GM12878 (cell line): ENCODE measurements around the gene TGFBR3. TPM values are rescaled to one million over a fixed set of nuclear protein-coding genes. Genes with fewer than 3 reads are reported as not detected.

Experiments
- ATAC-seq: fragments of 200-7000 bp; cut with Tn5 transposase; 3 replicates; pipeline ENCODE4 v1.9.1; 2020; ENCODE audit warnings: mild to moderate bottlenecking, moderate library complexity
- BruUV-seq: library from RNA; stranded (reverse); fragments of 400-500 nt; replicated peaks from 2 replicates; lab custom pipeline; 2021; lab: Mats Ljungman, UMichigan
- CTCF ChIA-PET: fragments of 300-600 bp; sonication (Branson Sonifier 250); formaldehyde crosslinking; extraction: SDS; loops from one replicate; lab custom pipeline; 2021; ENCODE audit warnings: inconsistent platforms; lab: Yijun Ruan, JAX
- POLR2A ChIA-PET: fragments of 350-600 bp; formaldehyde crosslinking; extraction: SDS; loops from one replicate; lab custom pipeline; 2021; ENCODE audit warnings: inconsistent platforms; lab: Charles Lee
- RAD21 ChIA-PET: fragments of 300-600 bp; sonication (Branson Sonifier 250); formaldehyde crosslinking; loops from one replicate; lab custom pipeline; 2023; ENCODE audit warnings: antibody characterized with exemption; ENCODE audit not compliant: unreplicated experiment; lab: Charles Lee
- SMC1A ChIA-PET: fragments of 300-600 bp; sonication (Branson Sonifier 250); formaldehyde crosslinking; loops from one replicate; lab custom pipeline; 2023; ENCODE audit not compliant: unreplicated experiment, uncharacterized antibody; lab: Charles Lee
- DNase-seq: peaks from one replicate; pipeline ENCODE4 v3.0.0-alpha.2; 2011; ENCODE audit warnings: low read depth, low spot score
- FAIRE-seq: peaks from 3 replicates; lab custom pipeline; 2011; peaks lifted over from hg19 to GRCh38; lab: Jason Lieb, UNC
- H2AFZ ChIP-seq: 2 replicates; pipeline ENCODE4 v1.6.0; 2011; ENCODE audit warnings: low read depth, low read length, control low read depth; ENCODE audit not compliant: control insufficient read depth
- H3K27ac ChIP-seq: 2 replicates; pipeline ENCODE4 v1.5.1; 2011; ENCODE audit warnings: control low read depth; ENCODE audit not compliant: control insufficient read depth, insufficient read depth
- H3K27me3 ChIP-seq, 2 experiments: replicated peaks in 1 of 2; 2 replicates each; pipeline versions ENCODE4 v1.6.0 to v1.6.1; 2011; ENCODE audit warnings: low read length in 1 of 2; ENCODE audit not compliant: control insufficient read depth in 2 of 2, insufficient read depth in 2 of 2
- H3K36me3 ChIP-seq, 2 experiments: 2 replicates each; pipeline ENCODE4 v1.5.1; 2011; ENCODE audit warnings: low read length in 1 of 2; ENCODE audit not compliant: control insufficient read depth in 2 of 2, insufficient read depth in 2 of 2
- H3K4me1 ChIP-seq: 2 replicates; pipeline ENCODE4 v1.6.1; 2011; ENCODE audit warnings: mild to moderate bottlenecking, low read length, moderate library complexity, mixed read lengths; ENCODE audit not compliant: control insufficient read depth, insufficient read depth
- H3K4me2 ChIP-seq: 2 replicates; pipeline ENCODE4 v1.6.0; 2011; ENCODE audit warnings: control low read depth; ENCODE audit not compliant: control insufficient read depth, insufficient read depth
- H3K4me3 ChIP-seq: fragments of 200-600 bp; sonication (generic); 2 replicates; pipeline ENCODE4 v1.5.1; 2016
- H3K79me2 ChIP-seq: 2 replicates; pipeline ENCODE4 v1.6.0; 2011; ENCODE audit warnings: low read length; ENCODE audit not compliant: control insufficient read depth, insufficient read depth
- H3K9ac ChIP-seq: 2 replicates; pipeline ENCODE4 v1.8.0; 2011; ENCODE audit warnings: low read length, control low read depth, mixed read lengths; ENCODE audit not compliant: control insufficient read depth, insufficient read depth
- H3K9me3 ChIP-seq: replicated peaks from 3 replicates; pipeline ENCODE4 v1.5.1; 2011; ENCODE audit warnings: mild to moderate bottlenecking, low read length; ENCODE audit not compliant: control insufficient read depth, insufficient read depth
- H4K20me1 ChIP-seq: 2 replicates; pipeline ENCODE4 v1.6.0; 2011; ENCODE audit not compliant: control insufficient read depth, insufficient read depth
- ATF7 ChIP-seq: fragments of 450-650 bp; IDR thresholded peaks from 2 replicates; pipeline ENCODE4 v1.6.1; 2016; ENCODE audit warnings: low read depth, mild to moderate bottlenecking
- BCL11A ChIP-seq: IDR thresholded peaks from 2 replicates; pipeline ENCODE4 v1.6.1; 2011; ENCODE audit warnings: low read depth, low read length
- CBX5 ChIP-seq: sonication (generic); IDR thresholded peaks from 2 replicates; pipeline ENCODE4 v1.6.1; 2016; ENCODE audit warnings: low read depth, moderate library complexity, mild to moderate bottlenecking, inconsistent platforms
- CREM ChIP-seq: IDR thresholded peaks from 2 replicates; pipeline ENCODE4 v1.6.1; 2014; ENCODE audit warnings: antibody characterized with exemption, low read depth
- EP300 ChIP-seq, 2 experiments: fragments of 150-350 bp in 1 of 2; IDR thresholded peaks; 2 replicates each; pipeline ENCODE4 v1.6.1; 2011 to 2012; ENCODE audit warnings: low read depth in 2 of 2, low read length in 2 of 2, borderline replicate concordance in 1 of 2, improper control_type of control experiment in 1 of 2, inconsistent platforms in 1 of 2; ENCODE audit not compliant: control insufficient read depth in 1 of 2
- MTA2 ChIP-seq: fragments of 450-650 bp; IDR thresholded peaks from 2 replicates; pipeline ENCODE4 v1.6.1; 2016; ENCODE audit warnings: low read depth, mild to moderate bottlenecking, moderate library complexity
- MYC ChIP-seq: IDR thresholded peaks from 2 replicates; pipeline ENCODE4 v1.6.1; 2011; ENCODE audit warnings: mild to moderate bottlenecking, low read length, moderate library complexity, inconsistent platforms; ENCODE audit not compliant: insufficient read depth, insufficient replicate concordance, insufficient read length, severe bottlenecking
- NFIC ChIP-seq: IDR thresholded peaks from 2 replicates; pipeline ENCODE4 v1.6.1; 2012; ENCODE audit warnings: low read depth, mild to moderate bottlenecking, inconsistent platforms, low read length, moderate library complexity
- RAD51 ChIP-seq: fragments of 450-650 bp; IDR thresholded peaks from 2 replicates; pipeline ENCODE4 v1.6.1; 2016; ENCODE audit warnings: moderate library complexity, mild to moderate bottlenecking, inconsistent platforms
- RUNX3 ChIP-seq: IDR thresholded peaks from 2 replicates; pipeline ENCODE4 v1.6.1; 2012; ENCODE audit warnings: low read length, inconsistent platforms
- ZNF207 ChIP-seq: fragments of 450-650 bp; IDR thresholded peaks from 2 replicates; pipeline ENCODE4 v1.6.1; 2014; ENCODE audit warnings: antibody characterized with exemption, mild to moderate bottlenecking, borderline replicate concordance
- WGBS: methylation state at CpG from one replicate; pipeline ENCODE4 v1.1.6; 2016; ENCODE audit warnings: low lambda C conversion rate; ENCODE audit not compliant: insufficient replicate concordance, insufficient coverage; ENCODE audit errors: missing lambda C conversion rate; 5-methylcytosine and 5-hydroxymethylcytosine counted together
- in situ Hi-C: fragments of 300-500 bp; cut with MboI; formaldehyde crosslinking; loops from 9 replicates; pipeline ENCODE4 v1.14.3; 2018; ENCODE audit warnings: mixed read lengths
- intact Hi-C: fragments of 100-400 bp; cut with micrococcal nuclease; formaldehyde crosslinking; loops from one replicate; pipeline ENCODE4 v1.14.2; 2022; ENCODE audit not compliant: unreplicated experiment
- polyA plus RNA-seq, 11 experiments: library from polyadenylated mRNA; depleted of rRNA in 4 of 11; unstranded in 6 of 11; stranded (reverse) in 5 of 11; fragments of >200 nt; fragmentation: Nextera tagmentation in 4 of 11; fragmentation: Illumina TruSeq in 1 of 11; extraction: Ambion mirVana in 4 of 11; extraction: Trizol in 1 of 11; gene quantifications; 1 replicate in 1 of 11; 2 replicates in 10 of 11; pipeline versions ENCODE4 v1.2.1 to v1.2.3, GENCODE V29; 2011 to 2016; ENCODE audit warnings: inconsistent platforms in 2 of 11, missing spikeins in 2 of 11, low read depth in 1 of 11
- total RNA-seq, 4 experiments: library from RNA; depleted of rRNA in 3 of 4; stranded (reverse); fragments of >200 nt in 3 of 4; fragmentation: Illumina TruSeq in 1 of 4; extraction: Trizol in 1 of 4; gene quantifications; 2 replicates each; pipeline versions ENCODE4 v1.2.1 to v1.2.3, GENCODE V29; 2013 to 2021
- TF ChIP-seq, protein P1 (sequence below): IDR thresholded peaks from 2 replicates; pipeline ENCODE4 v1.6.1; 2012; ENCODE audit warnings: low read length, inconsistent platforms
- TF ChIP-seq, protein P2 (sequence below): fragments of 450-650 bp; IDR thresholded peaks from 2 replicates; pipeline ENCODE4 v1.6.1; 2018; ENCODE audit warnings: mild to moderate bottlenecking, low read depth, moderate library complexity; ENCODE audit not compliant: partially characterized antibody

The TGFBR3 gene
- total and polyA plus RNA-seq, 10 of the 15 experiments (the other 5 are each of a cell fraction or from before 2014, with no cell fraction given), result 2.7 to 16.5 (median 12.6) TPM

DNA sequence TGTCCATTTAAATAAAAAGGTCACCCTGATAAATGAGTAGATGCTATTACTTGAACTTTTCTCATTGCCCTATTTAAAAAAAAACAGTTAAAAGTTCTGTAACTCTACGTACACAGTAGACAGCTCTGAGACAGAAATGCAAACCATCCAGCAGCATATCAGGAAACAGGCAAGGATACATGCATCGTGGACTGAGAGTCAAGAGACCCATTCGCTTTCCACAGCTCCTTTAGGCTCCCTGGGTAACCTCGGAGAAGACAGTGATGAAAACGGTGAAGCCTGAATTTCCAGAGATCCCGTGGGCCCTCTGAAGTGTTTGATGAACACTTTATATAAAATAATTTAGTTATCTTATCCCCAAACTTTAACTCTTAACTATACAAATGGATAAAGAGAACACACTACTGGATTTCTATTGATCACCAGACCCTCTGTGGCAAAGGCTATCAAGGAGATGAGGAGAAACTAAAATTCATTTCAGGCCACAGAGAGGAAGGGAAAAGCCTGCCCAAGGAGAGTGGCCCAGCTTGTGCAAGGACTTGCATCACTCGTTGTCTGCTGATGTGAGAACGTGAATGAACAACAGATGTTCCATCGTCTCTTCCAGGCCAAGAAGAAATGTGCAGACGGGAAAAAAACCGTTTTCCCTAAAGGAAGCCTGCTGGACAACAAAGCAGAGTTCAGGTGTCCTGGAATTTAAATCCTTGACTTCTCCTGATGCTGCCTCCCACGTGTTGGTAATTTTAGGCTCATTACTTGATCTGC lies 131.0 kb downstream of the TGFBR3 start:
- Histone ChIP-seq H3K27me3 (no peaks in the 10 kb centered on the region), H3K9me3 (no peaks in the 10 kb centered on the region; the same call in 2 of the 3 replicates), H3K79me2 (no peaks in the 10 kb centered on the region), H3K9ac (no peak overlapping the region), H3K4me1 (peaks cover 37% of the 10 kb centered on the region), H3K4me3 (no peak overlapping the region), H3K36me3 (no peaks in the 10 kb centered on the region), H2AFZ (no peak overlapping the region), H4K20me1 (no peaks in the 10 kb centered on the region), H3K4me2 (no peak overlapping the region), H3K27ac (no peak overlapping the region)
- 90% methylated on average over 12 of the region's 12 CpGs for WGBS
- FAIRE-seq (no peak), DNase-seq (no peak), ATAC-seq (no peak)
- TF ChIP-seq BCL11A (no peak), MYC (no peak), CBX5 (no peak), ZNF207 (no peak)
- in situ Hi-C loops, result no loop called here
- no TSS peak for BruUV-seq
- ChIA-PET CTCF (no interaction called here), POLR2A (no interaction called here), SMC1A (interaction anchor here (0.6 kb wide), 1 partner anchor 939 kb away, joined by 4 read pairs; no protein-coding TSS in a partner anchor), RAD21 (no interaction called here)
- intact Hi-C loops, result no loop called here

DNA sequence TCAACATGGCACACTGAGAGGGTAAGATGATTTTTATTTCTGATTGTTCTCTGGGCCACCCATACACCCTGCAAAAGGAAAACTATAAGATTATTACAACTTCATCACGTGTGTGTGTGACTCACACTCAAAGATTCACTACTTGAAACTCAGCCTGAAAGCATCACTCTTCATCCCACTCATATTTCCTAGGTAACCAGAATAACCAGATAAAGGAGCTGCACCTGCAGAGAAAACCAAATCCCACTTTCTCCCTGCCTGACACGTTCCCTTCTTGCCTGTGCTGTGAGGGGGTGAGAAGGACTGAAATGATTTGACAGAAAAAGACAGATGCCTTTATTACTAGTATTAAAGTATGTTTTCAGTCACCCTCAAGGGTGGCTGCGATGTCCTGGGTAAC lies 131.6 kb downstream of the TGFBR3 start:
- CTCF ChIA-PET, result no interaction called here
- RAD21 ChIA-PET, result no interaction called here
- Histone ChIP-seq H3K4me1 (peaks cover 37% of the 10 kb centered on the region), H3K27me3 (no peaks in the 10 kb centered on the region), H2AFZ (no peak overlapping the region), H3K79me2 (no peaks in the 10 kb centered on the region), H4K20me1 (no peaks in the 10 kb centered on the region), H3K9me3 (no peaks in the 10 kb centered on the region; the same call in 2 of the 3 replicates), H3K9ac (no peak overlapping the region), H3K36me3 (no peaks in the 10 kb centered on the region), H3K27ac (no peak overlapping the region), H3K4me2 (no peak overlapping the region), H3K4me3 (no peak overlapping the region)
- in situ Hi-C loops, result no loop called here
- ATAC-seq (peak; percentile 69), DNase-seq (no peak), FAIRE-seq (no peak)
- intact Hi-C loops, result no loop called here
- POLR2A ChIA-PET, result no interaction called here
- WGBS, result 0% methylated on average over 3 of the region's 3 CpGs
- BruUV-seq, result no TSS peak
- SMC1A ChIA-PET, result no interaction called here
- TF ChIP-seq, protein P1, sequence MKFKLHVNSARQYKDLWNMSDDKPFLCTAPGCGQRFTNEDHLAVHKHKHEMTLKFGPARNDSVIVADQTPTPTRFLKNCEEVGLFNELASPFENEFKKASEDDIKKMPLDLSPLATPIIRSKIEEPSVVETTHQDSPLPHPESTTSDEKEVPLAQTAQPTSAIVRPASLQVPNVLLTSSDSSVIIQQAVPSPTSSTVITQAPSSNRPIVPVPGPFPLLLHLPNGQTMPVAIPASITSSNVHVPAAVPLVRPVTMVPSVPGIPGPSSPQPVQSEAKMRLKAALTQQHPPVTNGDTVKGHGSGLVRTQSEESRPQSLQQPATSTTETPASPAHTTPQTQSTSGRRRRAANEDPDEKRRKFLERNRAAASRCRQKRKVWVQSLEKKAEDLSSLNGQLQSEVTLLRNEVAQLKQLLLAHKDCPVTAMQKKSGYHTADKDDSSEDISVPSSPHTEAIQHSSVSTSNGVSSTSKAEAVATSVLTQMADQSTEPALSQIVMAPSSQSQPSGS, result peak; percentile 58
- TF ChIP-seq MTA2 (no peak), NFIC (peak; percentile 70), RUNX3 (peak; percentile 71; the same call in 1 of the 2 replicates), EP300 (IDR thresholded peaks at IDR 0.05; ENCODE audit: borderline replicate concordance in 1 of 2, control insufficient read depth in 1 of 2, low read depth in 2 of 2, low read length in 2 of 2) (0 out of 4 replicates have a peak, but pooled peaks of 1 of the 2 experiments have one; percentile 5), ATF7 (no peak), CREM (peak; percentile 53), RAD51 (peak; percentile 51)
- TF ChIP-seq, protein P2, sequence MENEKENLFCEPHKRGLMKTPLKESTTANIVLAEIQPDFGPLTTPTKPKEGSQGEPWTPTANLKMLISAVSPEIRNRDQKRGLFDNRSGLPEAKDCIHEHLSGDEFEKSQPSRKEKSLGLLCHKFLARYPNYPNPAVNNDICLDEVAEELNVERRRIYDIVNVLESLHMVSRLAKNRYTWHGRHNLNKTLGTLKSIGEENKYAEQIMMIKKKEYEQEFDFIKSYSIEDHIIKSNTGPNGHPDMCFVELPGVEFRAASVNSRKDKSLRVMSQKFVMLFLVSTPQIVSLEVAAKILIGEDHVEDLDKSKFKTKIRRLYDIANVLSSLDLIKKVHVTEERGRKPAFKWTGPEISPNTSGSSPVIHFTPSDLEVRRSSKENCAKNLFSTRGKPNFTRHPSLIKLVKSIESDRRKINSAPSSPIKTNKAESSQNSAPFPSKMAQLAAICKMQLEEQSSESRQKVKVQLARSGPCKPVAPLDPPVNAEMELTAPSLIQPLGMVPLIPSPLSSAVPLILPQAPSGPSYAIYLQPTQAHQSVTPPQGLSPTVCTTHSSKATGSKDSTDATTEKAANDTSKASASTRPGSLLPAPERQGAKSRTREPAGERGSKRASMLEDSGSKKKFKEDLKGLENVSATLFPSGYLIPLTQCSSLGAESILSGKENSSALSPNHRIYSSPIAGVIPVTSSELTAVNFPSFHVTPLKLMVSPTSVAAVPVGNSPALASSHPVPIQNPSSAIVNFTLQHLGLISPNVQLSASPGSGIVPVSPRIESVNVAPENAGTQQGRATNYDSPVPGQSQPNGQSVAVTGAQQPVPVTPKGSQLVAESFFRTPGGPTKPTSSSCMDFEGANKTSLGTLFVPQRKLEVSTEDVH, result no peak
